ENCODE results near the gene FMC1.

Gene FMC1

GRCh38 chr7:139384611-139385010 is 43.5 kb downstream of the FMC1 start:
- no peak for DNase-seq

DNA sequence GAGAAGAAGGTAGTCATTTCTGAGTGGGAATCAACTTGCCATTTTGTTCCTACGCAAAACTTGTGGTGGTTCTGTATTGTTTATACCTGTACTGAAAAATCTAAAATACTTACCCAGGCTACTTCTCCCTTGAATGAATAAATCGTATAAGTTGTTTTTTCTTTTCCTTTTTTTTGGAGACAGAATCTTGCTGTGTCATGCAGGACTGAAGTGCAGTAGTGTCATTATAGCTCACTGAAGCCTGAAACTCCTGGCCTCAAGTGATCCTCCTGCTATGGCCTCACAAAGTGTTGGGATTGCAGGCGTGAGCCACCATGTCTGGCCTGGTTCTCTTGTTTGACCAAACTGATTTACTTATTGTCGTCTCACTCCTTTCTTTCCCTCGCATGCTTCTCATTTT is 46.5 kb downstream of the FMC1 start:
- DNase-seq, result no peak

DNA sequence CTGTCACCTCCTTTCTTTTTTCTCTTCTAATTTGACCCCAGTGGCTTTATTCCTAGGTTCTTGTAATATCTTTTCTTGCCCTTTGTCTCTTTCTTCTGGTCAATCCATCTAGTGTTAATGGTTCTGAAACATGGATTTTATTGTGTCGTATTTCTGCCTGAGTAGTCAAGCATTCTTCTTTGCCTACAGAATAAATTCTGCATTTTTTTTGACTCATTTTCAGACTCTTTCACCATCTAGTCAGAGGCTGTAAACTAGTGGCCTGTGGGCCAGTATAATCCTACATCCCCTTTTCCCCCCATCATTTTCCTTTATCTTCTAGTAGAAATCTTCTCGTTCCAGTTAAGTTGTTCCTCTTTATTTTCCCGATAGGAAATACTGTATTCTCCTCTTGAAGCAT is 48.0 kb downstream of the FMC1 start:
- no peak for DNase-seq

GRCh38 chr7:139389774-139390173 is 48.6 kb downstream of the FMC1 start:
- no peak for DNase-seq

DNA sequence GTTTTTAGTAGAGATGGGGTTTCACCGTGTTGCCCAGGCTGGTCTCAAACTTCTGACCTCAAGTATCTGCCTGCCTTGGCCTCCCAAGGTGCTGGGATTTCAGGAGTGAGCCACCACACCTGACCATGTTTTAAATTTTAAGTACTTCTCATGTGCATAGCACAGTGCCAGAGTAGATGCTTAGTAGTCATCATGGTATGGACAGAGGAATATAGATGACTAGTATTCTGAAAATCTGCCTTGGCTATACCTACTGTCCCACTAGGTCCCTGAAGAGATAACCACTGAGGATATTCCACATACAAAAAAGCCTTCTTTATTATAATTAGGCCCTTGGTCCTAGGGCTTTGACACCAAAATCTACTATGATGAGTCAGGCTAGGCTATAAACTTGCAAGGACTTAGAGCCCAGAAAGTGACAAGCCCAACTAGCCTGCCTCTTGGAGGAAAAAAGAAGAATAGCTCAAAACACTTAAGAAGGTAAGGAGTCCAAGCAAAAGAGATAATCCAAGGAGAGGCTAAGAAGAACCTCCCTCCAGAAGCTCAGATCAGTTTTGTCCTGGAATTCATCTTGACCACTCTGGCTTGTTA is 52.6 kb downstream of the FMC1 start:
- DNase-seq, result no peak

- DNase-seq, result no peak
Observed at GRCh38 chr7:139394540-139394939, 53.4 kb downstream of the FMC1 start.
